MM.1S (cell line): Measurements from ENCODE around the gene CCDC71L.

Source experiments
- DNase-seq: peaks from one replicate; pipeline ENCODE4 v3.0.0-alpha.2; 2015
- H2AFZ ChIP-seq: fragments of 300-600 bp; sonication (generic); 2 replicates; pipeline ENCODE4 v1.6.0; 2016; ENCODE audit warnings: antibody characterized with exemption, low read length
- H3F3A ChIP-seq: fragments of 300-600 bp; sonication (generic); 2 replicates; pipeline ENCODE4 v1.6.1; 2016; ENCODE audit warnings: mild to moderate bottlenecking, antibody characterized with exemption, low read length, moderate library complexity, mixed read lengths; ENCODE audit not compliant: insufficient read depth
- H3K27ac ChIP-seq: fragments of 300-600 bp; sonication (generic); 2 replicates; pipeline ENCODE4 v1.5.1; 2016; ENCODE audit warnings: mild to moderate bottlenecking, low read length
- H3K27me3 ChIP-seq: fragments of 300-600 bp; sonication (generic); replicated peaks from 2 replicates; pipeline ENCODE4 v1.6.0; 2016; ENCODE audit warnings: low read length; ENCODE audit not compliant: insufficient read depth
- H3K36me3 ChIP-seq: fragments of 300-600 bp; sonication (generic); replicated peaks from 2 replicates; pipeline ENCODE4 v1.6.1; 2016; ENCODE audit warnings: mild to moderate bottlenecking, low read length, mixed read lengths; ENCODE audit not compliant: insufficient read depth
- H3K4me1 ChIP-seq: fragments of 300-600 bp; sonication (generic); 2 replicates; pipeline ENCODE4 v1.6.1; 2016; ENCODE audit warnings: low read length, mixed read lengths
- H3K4me2 ChIP-seq: fragments of 300-600 bp; sonication (generic); 2 replicates; pipeline ENCODE4 v1.6.0; 2016; ENCODE audit warnings: low read depth, low read length
- H3K4me3 ChIP-seq: fragments of 300-600 bp; sonication (generic); 2 replicates; pipeline ENCODE4 v1.5.1; 2016; ENCODE audit warnings: low read length, mixed read lengths
- H3K79me2 ChIP-seq: fragments of 300-600 bp; sonication (generic); 2 replicates; pipeline ENCODE4 v1.6.1; 2016; ENCODE audit warnings: mixed run types, low read length, mixed read lengths
- H3K9ac ChIP-seq: fragments of 300-600 bp; sonication (generic); 2 replicates; pipeline ENCODE4 v1.6.1; 2016; ENCODE audit warnings: low read length, mixed read lengths
- H3K9me2 ChIP-seq: fragments of 300-600 bp; sonication (generic); replicated peaks from 2 replicates; pipeline ENCODE4 v1.6.1; 2016; ENCODE audit warnings: mild to moderate bottlenecking, low read length, mixed read lengths; ENCODE audit not compliant: insufficient read depth
- H3K9me3 ChIP-seq: fragments of 300-600 bp; sonication (generic); replicated peaks from 2 replicates; pipeline ENCODE4 v1.6.1; 2016; ENCODE audit warnings: mild to moderate bottlenecking, low read length, mixed read lengths; ENCODE audit not compliant: insufficient read depth
- H4K20me1 ChIP-seq: fragments of 300-600 bp; sonication (generic); 2 replicates; pipeline ENCODE4 v1.6.1; 2016; ENCODE audit warnings: mild to moderate bottlenecking, low read length, moderate library complexity, mixed read lengths; ENCODE audit not compliant: insufficient read depth
- CTCF ChIP-seq: fragments of 300-600 bp; sonication (generic); IDR thresholded peaks from 2 replicates; pipeline ENCODE4 v1.5.1; 2016; ENCODE audit warnings: antibody characterized with exemption, low read length, mixed read lengths
- EZH2 ChIP-seq: fragments of 300-600 bp; sonication (generic); optimal IDR thresholded peaks from 2 replicates; pipeline ENCODE3; 2017; ENCODE audit warnings: low read depth, mild to moderate bottlenecking, antibody characterized with exemption, low read length, mixed read lengths
- EZH2phosphoT487 ChIP-seq: fragments of 300-600 bp; sonication (generic); IDR thresholded peaks from 2 replicates; pipeline ENCODE4 v1.6.1; 2018; ENCODE audit warnings: antibody characterized with exemption, low read length

CCDC71L gene

GRCh38 chr7:106609416-106609815 is 51.5 kb downstream of the CCDC71L start:
- no peak for DNase-seq
- peaks cover 6% of the 10 kb centered on the region for H3F3A ChIP-seq
- no peaks in the 10 kb centered on the region for H3K27me3 ChIP-seq
- H3K9me2 ChIP-seq, result no peaks in the 10 kb centered on the region
- no peak overlapping the region for H2AFZ ChIP-seq
- peaks cover 17% of the 10 kb centered on the region for H3K4me1 ChIP-seq
- H3K27ac ChIP-seq, result no peak overlapping the region
- H3K79me2 ChIP-seq, result no peaks in the 10 kb centered on the region
- H3K36me3 ChIP-seq, result no peaks in the 10 kb centered on the region
- no peak overlapping the region for H3K4me2 ChIP-seq
- H4K20me1 ChIP-seq, result no peaks in the 10 kb centered on the region
- TF ChIP-seq EZH2 (no peak), EZH2phosphoT487 (no peak), CTCF (no peak)
- no peaks in the 10 kb centered on the region for H3K9me3 ChIP-seq
- H3K4me3 ChIP-seq, result no peak overlapping the region
- no peak overlapping the region for H3K9ac ChIP-seq

DNA sequence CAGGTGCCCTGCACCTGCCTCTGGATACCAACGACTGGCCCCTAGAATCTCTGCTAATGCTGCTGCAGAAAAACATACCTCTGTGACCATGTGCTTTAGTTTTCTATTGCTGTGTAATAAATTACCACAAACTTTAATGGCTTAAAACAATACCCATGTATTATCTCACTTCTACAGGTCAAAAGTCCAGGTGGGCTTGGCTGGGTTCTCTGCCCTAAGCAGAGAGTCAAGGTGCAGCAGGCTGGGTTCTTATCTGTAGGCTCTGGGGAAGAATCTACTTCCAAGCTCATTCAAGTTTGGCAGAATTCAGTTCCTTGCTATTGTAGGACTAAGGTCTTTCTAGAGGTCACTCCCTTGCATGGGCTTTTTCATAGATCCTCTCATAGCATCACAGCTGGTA is 52.3 kb downstream of the CCDC71L start:
- Histone ChIP-seq H3K9ac (no peak overlapping the region), H3K27ac (no peak overlapping the region), H3K4me1 (peaks cover 25% of the 10 kb centered on the region), H3K27me3 (no peaks in the 10 kb centered on the region), H3K4me3 (no peak overlapping the region), H3F3A (peaks cover 9% of the 10 kb centered on the region), H2AFZ (no peak overlapping the region), H3K9me3 (no peaks in the 10 kb centered on the region), H3K9me2 (no peaks in the 10 kb centered on the region), H3K79me2 (no peaks in the 10 kb centered on the region), H3K4me2 (no peak overlapping the region), H3K36me3 (no peaks in the 10 kb centered on the region), H4K20me1 (no peaks in the 10 kb centered on the region)
- TF ChIP-seq EZH2phosphoT487, result no peak
- DNase-seq, result no peak
